GM18502 (cell line): ENCODE results near the gene APBB1.
A peak's percentile ranks its signal among the peaks of the same experiment; 100 is the strongest.

ENCODE experiments used
- ATAC-seq: cut with Tn5 transposase; IDR thresholded peaks from one replicate; pipeline ENCODE4 v1.9.1; 2021; ENCODE audit warnings: mild to moderate bottlenecking; ENCODE audit not compliant: unreplicated experiment, poor library complexity

APBB1 gene

DNA sequence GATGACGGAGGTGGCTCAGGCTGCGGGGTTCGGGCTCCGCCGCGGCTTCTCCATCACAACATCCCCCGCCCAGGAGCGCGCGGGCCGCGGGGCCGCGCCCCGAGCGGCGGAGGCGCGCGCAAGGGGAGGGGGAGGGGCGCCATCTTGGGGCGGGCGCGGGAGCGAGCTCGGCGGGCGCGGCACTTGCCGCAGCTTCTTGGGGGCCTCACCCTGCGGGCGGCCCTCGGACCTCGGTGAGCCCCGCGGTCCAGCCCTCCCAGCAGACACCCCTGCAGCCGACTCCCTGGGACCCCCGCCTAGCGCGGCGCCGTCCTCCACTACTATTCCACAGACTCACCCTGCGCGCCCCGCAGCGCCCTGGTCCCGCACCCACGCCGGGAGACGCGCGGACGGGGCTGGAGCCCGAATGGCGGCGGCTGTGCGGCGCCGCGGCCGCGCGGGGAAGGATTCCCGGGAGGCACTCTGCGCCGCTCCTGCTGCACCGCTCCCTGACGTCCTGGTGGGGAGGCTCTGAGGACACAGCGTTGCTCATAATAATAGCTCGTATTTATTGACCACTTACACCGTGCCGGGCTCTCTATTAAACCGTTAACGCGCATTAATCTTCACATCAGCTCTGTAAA, at the start of gene APBB1:
Gene APBB1 (minus strand): TSS at position 86 of the 623 bp plus-strand sequence. CDS start 7,747 bp downstream, outside the sequence.
- ATAC-seq, result peak; percentile 67

DNA sequence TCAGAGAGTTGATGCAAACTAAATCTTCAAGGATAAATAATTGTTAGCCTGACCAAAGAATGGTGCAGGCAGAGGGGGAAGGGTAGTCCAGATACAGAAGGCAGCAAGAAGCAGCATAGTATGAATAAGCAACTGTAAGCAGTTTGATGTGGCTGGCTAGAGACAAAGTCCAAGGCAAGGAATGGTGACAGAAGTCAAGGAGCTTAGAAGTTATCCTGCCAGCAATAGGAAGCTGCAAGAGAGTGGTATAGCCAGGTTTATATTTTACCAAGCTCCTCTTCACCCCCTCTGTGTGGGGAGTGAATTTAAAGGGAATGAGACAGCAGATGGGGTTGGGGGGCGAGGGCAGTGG, 40.2 kb upstream of the APBB1 start:
- no peak for ATAC-seq

DNA sequence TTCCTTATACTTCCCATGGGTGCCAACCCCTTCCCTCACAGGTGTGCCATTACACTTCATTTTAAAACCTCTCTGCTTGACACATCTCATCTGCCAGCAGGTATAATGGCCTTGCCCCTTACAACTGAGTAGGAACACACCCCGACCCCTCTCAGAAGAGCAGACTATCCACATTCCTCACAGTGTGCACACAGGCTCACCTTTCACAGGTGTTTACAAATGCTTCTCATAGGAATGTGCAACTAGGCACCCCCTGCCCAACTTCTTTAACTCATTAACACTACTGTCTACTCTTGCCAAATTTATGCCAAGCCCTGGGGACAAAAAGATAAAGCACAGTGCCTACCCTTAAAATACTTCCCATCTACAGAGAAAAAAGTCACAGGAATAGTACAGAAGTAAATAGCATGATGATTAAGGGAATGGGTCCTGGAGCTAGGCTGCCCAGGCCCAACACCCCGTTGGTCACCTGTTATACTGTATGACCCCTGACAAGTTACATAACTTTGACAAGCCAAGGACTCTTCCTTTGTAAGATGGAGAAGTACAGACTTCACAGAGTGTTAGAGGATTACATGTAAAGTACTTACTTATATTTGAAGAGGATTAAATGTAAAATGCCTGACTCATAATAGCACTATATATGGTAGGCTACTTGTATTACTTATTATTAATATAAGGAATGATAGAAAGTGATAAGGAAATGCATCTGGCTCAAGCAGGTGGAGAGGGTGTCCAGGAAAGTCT, 39.6 kb upstream of the APBB1 start:
- no peak for ATAC-seq

DNA sequence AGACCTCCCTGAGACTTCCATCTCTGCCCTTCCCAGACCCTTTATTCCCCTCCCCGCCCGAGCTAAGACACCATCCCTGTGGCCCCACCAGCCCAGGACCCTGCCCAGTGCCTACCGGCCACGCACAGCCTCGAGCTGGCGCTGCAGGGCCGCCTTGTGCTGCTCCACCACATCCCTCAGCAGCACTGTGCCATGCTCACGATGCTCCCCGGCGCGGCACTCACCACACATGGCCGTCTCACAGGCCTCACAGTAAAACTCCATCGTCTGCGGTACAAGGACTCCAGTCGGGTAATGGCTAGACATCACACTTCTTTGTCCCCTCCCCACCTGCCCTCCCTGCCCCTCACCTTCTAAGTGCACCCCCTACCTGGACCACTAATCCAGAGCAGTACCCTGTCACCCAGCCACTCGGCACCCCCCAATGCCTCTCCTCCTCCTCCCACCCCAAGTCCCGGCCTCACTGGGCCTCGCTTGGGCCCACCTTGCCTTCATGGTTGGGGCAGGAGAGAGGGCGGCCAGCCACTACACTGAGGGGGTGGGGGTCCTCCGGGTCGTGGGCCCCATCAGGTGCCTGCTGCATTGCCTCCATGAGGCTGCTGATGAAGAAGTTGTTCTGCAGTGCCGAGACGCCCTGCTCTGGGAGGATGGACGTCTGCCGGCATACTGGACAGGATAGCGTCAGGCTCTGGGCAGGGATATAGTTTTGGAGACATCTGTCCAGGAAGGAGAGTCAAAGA, 38.9 kb upstream of the APBB1 start:
- ATAC-seq, result no peak

DNA sequence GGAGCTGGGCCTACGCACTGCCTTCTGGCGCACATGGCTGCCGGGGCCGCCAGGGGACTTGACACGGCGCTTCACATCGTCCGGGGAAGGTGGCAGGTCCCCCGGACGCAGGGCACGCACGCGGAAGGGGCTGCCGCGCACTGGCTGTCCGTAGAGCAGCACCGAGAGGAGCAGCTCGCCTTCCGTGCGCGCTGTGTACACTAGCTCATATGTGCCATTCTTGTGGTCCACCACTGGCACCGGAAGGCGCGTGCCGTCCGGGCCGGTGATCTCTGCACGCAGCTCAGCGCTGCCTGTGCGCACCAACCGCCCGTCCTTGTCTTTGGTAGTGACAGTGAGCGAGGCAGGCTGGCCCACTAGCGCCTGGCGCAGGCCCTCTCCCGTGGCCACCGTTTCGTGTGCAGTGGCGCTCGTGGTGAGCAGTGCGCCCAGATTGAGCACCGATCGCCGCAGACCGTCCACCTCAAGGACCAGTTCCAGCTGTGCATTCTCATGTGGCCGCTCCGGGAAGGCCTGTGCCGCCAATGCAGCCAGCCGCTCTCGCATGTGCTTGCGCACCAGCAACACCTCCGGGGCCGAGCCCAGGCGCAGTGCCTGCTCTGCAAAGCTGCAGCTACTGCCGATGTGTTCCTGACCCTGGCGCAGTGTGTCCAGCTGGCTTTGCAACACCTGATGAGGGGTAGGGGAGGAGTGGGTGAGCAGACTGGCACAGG, 37.6 kb upstream of the APBB1 start:
- no peak for ATAC-seq

DNA sequence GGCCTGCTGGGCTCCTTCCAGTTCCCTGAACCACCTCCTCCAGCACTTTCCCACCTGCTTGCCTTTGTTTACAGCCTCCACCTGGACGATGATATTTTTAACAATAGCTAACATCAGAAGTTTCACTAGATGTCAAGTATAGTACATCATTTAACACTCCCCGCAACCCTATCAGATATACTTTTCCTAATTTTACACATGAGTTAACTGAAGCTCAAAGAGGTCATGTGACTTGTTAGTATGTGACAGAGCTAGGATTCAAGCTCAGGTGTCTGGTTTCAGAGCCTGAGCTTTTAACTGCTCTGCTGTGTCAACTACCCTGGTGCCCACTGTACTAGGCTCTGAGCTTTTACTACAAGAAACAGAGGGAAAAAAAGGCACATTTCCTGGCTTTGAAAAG, 36.2 kb upstream of the APBB1 start:
- no peak for ATAC-seq

DNA sequence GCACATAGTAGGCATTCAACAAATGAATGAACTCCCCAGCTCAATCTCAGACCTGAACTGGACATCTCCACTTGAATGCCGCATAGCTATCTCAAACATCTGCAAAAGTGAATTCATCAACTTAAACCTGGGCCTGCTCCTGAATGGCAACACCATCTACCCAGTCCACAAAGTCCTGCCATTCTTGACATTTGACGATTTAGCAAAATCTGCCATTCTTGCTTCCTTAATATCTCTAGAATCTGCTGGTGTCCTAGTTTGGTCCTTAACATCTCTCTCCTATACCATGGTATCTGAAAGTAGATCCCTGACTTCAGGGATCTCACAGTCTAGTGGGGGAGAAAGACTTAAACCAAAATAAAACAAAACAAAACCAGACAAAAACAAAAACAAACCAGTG, 34.3 kb upstream of the APBB1 start:
- ATAC-seq, result no peak

DNA sequence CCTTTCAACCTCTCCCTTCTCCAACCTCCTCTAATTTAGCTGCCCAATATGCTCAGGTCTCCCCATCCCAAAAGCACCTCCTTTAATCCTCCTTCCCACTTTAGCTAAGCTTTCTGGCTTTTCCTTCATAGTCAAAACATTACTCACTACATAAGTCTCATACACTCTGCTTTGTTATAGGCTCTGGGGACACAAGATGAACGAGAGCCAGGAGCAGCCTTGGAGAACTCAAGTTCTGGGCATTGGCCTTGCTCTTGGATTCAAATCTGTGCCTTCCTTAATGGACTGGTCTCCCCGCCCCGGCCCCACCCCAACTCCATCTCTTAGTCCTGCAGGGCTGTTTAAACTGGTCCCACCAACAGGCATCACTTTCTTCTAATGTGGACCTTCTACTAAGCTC, 33.3 kb upstream of the APBB1 start:
- ATAC-seq, result no peak

DNA sequence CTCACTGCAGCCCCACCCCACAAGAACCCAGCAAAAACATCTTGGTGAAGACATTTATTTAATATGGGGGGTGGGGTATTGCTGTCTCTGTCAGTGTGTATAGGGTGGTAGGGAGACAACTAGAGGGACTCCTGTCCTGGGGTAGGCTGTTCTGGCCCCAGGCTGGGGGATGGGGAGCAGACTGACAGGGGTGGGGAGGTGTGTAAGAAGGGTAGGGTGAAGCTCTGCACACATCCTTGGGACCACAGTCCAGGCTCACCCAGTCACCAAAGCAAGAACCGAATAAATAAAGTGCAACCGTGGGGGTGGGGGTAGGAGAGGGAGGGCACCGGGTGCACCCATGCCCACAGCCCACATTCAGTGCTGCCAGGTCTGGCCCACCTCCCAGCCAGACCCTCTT, 29.7 kb upstream of the APBB1 start:
- ATAC-seq, result no peak

DNA sequence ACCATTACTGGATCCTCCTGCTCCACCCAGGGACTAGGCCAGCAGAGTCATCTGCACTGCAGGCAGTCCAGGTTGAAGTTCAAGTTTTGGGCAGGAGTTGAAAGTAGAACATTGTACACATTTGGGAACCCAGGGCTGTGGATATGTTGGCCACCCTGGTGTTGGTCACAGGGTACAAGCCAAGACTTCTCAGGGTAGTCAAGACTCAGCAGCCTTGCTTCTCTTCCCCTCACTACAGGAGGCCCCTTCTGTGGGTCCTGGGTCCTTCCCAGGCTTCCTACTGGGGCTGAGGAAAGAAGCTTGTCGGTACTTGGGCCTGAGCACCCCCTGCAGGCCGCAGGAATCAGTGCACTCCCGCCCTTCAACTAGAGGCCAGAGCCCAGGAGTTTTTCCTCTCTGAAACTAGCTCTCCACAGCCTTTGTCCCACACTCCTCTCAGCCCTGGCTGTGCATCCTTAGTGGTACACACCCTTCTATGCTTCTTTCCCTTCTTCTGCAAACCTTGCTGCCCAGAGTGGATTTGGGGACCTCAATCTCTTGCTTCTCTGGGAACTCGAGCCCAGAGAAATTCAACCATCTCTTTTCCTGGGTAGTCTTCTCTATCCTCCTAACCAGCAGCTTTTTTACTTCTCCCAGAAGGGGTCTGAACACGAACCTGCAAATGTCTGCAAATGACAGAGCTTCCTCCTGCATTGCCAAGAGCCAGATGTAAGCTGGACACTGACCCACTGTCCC, 24.5 kb upstream of the APBB1 start:
- peak; percentile 91 for ATAC-seq

DNA sequence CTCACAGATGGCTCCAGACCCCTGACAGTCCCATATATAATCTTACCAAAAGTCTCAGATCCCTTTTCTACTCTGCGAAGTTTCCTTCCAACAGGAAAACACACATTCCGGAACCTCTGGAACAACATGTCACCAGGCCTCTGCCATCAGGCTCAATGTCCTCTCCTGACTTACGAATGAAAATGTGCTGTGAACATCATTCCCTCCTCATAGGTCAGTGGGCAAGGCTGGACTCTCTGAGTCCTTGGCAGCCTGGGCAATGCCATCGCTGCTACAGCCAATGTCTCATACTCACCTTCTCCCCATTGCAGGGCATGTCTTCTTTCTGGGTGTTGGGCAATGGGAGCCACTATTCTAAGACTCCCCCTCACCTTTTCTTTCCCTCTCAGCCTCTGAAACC, 23.5 kb upstream of the APBB1 start:
- ATAC-seq, result no peak

DNA sequence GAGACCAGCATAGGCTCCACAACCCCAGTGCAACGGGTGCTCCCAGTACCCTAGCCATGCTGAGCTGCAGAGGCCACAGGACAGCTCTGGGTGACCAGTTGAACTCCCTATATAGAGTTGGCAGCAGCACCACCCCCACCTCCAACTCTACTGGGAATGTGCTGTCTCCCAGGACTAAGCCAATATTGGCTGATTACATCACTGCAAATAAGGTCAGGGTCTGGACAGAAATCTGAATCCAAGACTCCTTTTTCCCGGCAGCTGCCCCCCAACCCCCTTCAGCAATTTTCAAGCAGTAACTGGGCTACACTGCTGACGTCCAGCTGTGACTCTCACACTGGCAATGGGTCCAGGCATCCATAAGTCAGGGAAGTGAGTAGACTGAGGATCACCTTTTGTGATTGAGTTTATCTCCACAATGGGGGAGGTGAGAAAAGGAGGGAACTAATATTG, 22.0 kb upstream of the APBB1 start, which contains the start of gene HPX:
Gene HPX (minus strand): TSS at position 82 of the 453 bp plus-strand sequence. CDS start 24 bp downstream, at position 58.
- no peak for ATAC-seq

DNA sequence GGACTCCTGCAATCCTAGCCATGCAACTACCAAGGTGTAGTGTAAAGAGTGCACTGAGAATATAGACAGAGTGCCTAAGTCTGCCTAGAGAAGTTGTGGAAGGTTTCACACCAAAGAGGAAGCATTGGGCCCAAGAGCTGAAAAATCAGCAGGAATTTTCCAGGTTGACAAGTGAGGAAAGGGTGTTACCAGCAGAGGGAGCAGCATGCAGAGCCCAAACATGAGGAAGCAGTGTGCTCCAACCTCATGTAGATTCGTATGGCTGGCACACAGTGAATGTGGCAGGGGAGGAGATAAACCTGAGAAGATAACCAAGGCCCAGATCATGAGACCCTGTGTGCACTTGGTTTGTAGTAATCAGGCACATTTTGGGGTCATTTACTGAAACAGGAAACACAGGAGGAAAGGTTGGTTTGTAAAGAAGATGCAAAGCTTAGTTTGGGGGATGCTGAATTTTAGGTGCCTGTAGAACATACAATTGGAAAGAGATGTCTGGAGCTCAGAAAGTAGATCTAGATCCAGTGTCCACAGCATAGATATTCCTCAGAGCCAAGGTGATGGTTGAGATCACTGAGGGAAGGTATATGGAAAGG, 20.2 kb upstream of the APBB1 start:
- ATAC-seq, result no peak

DNA sequence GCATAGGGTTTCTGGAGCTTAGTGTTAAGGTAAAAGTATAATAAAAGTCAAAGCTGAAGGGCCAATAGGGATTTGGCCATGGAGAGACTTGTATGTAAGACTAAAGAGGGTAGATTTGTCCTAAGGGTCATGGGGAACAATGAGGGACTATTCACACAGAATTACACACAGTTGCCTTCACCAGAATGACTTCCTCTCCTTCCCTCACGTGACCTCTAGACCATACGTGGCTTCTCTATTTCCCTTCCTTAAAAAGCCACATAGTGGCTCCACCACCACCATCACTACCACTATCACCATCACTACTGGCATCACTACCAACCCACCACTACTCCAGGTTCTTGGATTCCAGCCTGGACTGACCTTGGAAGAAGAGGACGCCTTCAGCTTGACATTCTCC, 19.1 kb upstream of the APBB1 start:
- ATAC-seq, result no peak

DNA sequence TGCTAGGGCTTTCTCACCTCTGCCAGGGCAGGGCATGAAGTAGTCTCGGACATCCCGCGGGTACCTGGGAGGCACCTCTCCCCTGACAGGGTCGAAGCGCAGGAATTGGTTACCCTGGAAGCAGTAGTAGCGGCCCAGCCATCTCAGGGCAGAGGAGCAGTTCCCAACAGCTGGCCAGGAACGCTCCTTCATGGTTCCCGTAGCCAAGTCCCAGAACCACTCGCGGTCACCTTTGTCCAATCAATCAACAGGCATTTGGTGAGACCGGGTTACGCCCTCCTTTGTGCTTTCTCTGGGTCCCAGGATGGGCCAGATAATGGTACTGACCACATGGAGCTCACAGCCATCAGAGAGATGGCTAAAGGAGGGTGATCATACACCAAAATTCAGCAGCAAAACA, 18.5 kb upstream of the APBB1 start:
- no peak for ATAC-seq

DNA sequence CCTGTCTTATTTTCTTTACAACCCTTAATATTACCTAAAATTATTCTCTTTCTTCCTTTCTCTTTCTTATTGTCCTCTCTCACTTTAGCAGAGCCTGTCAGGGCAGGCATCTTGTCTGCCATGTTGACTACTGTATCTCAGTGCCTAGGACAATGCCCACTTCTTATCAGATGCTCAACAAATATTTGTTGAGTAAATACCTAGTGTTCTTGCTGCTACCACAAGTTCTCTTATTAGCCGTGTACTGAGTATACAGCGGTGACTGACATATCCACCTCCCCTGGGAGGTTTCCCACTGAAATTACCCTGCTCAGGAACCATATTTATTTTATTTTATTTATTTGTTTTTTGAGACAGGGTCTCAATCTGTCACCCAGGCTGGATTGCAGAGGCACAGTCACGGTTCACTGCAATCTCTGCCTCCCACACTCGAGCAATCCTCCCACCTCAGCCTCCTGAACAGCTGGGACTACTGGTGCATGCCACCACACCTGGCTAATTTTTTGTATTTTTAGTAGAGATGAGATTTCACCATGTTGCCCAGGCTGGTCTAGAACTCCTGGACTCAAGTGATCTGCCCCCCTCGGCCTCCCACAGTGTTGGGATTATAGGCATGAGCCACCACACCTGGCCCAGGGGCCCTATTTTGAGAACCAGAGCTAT, 15.2 kb upstream of the APBB1 start:
- peak; percentile 53 for ATAC-seq

DNA sequence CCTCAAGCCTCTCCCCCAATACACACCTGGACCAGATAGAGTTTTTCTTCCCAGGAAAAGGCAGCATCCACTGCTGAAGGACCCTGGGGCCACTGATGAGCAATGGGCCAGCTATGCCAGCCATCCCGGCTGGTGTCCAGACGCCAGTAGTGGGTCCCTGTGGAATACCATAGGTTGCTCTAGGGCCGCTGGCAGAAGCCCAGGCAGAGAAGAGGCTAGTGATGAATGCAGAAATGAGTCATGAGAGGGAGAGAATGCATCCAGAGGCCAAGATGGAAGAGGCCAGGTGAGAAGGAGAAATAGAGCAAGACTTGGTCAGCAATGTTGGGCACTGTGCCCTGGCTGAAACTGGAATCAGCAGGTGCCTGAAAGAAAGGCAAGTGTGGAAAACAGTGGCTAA, 13.0 kb upstream of the APBB1 start:
- no peak for ATAC-seq

DNA sequence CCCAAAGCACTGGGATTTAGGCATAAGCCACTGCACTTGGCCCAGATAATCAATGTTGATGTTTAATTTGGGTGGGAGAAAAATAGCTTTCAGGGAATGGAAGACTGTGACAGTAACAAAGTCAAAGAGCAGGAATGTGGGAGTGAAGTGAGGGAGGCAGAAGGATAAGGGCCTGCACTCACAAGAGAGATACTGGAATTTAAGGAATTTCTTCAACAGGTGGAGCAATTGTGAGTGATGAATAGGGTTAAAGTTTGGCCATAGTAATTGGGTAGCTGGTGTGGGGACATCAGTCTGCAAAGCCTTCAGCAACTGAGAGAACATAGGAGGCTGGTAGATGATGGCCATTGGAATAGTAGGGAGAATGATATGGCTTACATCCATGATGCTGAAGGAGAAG, 8.6 kb upstream of the APBB1 start:
- ATAC-seq, result no peak

DNA sequence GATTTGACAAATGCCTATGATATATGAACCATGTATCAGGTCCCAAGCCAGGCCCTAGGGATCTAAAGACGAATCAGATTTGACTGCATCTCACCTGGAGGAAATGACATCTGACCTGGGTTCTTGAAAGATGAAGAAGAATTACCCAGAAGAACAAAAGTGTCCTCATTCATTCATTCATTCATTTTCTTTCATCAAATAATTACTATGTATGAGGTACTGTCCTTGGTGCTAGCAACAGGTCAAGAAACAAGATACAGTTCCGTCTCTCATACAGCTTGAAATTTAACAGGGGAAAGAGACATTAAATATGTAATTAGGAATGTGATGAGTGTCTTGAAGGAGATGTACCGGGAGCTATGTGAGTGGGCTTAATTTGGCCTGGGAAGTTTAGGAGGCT, 1.8 kb upstream of the APBB1 start:
- no peak for ATAC-seq
